ENCODE measurements around the gene TMEM245.

TMEM245 gene

GRCh38 chr9:108967916-108968315 lies 151.8 kb downstream of the TMEM245 start:
- no peak overlapping the region for H3K27ac ChIP-seq
- no peak for TF ChIP-seq CTCF (conservative IDR thresholded peaks at IDR 0.05)

Measured in VCaP (cell line).